HG02970 (cell line): Measurements from ENCODE around the gene MRPL19.

Experiments used
- ATAC-seq: cut with Tn5 transposase; IDR thresholded peaks from one replicate; pipeline ENCODE4 v1.9.1; 2021; ENCODE audit warnings: mild to moderate bottlenecking, moderate library complexity, moderate number of reproducible peaks; ENCODE audit not compliant: unreplicated experiment, low FRiP score

The MRPL19 gene

GRCh38 chr2:75722687-75723086 lies 76.1 kb downstream of the MRPL19 start:
- ATAC-seq: no peak

DNA sequence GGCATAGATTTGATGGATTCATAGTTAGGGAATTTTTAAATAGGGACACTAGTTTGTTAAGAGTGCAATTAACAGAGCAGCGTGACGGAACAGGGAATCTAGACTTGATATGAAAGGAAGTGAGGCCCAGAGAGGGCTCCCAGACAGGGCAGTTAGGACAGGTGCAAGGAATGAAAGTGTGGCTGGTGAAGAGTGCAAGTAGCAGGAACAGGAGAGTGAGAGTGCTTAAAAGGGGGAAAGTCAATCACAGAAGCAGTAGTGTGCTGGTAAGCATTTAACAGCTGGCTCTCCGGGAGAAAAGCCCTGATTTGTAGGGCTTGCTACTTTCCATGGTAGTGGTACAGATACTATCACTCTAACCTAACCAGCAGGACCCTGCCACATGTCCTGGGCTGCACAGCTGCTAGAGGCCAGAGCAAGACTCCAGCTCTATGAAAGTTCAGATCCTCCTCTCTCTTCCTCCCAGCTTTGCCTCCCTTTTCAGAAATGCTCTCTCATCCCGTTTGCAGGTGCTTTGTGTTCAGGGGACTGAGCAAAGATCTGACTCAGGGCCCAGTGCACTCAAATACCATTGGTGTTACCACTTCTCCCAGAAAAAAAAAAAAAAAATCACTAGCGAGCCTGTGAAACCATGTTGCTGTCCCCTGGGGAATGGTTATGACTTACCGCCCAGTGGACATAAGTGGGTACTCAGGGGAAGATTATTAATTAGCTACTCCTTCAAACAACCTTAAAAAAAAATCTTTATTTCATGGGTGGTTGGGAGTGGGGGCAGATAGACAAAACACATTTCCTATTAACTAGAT lies 82.2 kb downstream of the MRPL19 start:
- ATAC-seq: no peak

DNA sequence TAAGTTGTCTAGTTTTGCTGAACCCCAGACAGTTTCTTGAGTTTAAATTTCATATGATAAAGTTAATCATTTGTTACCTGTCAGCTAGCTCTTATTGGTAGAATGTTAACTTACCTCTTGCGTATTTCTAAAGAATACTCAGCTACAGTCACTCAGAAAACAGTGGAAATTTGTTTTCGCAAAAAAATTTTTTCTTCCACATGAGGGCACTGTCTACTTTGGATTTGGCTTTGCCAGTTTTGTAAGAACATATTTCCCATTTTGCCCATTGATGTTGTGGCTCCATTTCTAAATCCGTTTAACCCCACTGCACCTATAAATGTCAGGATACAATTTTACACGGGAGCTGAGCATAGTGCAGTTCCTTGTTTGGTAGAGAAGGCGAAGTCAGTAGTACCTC lies 83.3 kb downstream of the MRPL19 start:
- ATAC-seq: no peak

DNA sequence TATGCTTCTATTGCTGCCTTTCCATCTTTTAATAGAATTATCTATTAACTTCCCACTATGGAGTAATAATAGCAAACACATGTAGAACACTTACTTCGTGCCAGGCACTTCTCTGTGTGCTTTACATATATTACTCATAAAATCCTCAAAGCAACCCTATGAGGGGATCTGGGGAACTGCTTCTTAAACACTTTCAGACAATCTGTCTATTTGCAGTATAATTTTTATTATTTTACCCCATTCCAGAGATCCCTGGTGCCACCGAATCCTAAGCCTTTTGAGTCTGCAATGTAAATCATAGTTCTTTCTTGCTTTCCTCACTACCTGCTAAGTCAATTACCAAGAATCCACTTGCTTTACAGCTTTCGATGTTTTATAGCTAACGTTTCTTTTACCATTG lies 89.7 kb downstream of the MRPL19 start:
- no peak for ATAC-seq

- no peak for ATAC-seq
These were observed 91.4 kb downstream of the MRPL19 start for GRCh38 chr2:75737961-75738360.
